DMS114 treated with DMSO at 0.1 percent for 48 hours (cell line): ENCODE results near the gene SLC23A1.
A peak's percentile ranks its signal among the peaks of the same experiment; 100 is the strongest.
"Not testable (repeated sequence)": the region's sequence is repeated elsewhere in the genome, so short reads cannot be mapped to it uniquely, and the experiment has no call there.

Experiments used
- DNase-seq: peaks from one replicate; lab custom pipeline; 2025; ENCODE audit not compliant: unreplicated experiment; lab: John Stamatoyannopoulos, UW

SLC23A1 gene

DNA sequence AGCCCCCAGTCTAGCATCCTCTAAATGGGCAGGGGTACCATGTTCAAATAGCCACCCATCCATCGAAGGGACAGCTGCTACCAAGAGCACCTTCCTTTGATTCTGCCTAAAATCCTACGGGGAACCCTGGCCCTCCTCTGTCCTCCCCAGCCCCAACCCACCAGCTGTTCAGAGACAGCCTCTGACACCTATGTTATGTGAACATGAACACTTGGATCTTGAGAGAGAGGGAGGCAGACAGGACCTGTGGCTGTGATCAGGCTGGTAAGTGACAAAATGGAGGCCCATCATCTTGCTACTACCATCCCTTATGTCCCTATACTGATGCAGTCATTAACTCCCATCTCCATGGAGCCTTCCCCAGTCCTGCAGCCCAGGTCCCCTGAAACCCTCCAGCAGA is 8.2 kb downstream of the SLC23A1 start:
- DNase-seq, result no peak

GRCh38 chr5:139371482-139372435 is 11.3 kb downstream of the SLC23A1 start:
- no peak for DNase-seq

DNA sequence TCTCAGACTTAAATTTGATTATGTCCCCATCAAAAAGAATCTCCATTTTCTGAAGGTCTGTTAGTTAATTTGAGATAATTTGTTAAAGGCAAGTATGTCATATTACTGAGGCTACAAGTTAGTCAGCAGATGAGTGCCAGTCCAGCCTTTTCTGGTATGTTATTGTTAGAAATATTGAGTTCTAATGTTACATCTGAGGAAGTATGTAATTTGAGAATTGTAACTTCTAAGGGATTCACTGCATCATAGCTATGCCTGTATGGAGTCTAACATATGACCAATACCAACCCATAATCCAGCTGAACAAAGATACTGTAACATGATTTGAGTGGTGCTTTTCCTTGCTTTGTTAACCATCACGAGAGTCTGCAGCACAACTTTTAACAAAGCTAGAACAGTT is 13.9 kb downstream of the SLC23A1 start:
- DNase-seq, result no peak

GRCh38 chr5:139368613-139369012 is 14.5 kb downstream of the SLC23A1 start:
- DNase-seq, result peak; percentile 16

GRCh38 chr5:139364466-139364865 is 18.6 kb downstream of the SLC23A1 start:
- DNase-seq, result no peak

GRCh38 chr5:139363937-139364336 is 19.2 kb downstream of the SLC23A1 start:
- no peak for DNase-seq

- no peak for DNase-seq
These were observed 21.2 kb downstream of the SLC23A1 start for GRCh38 chr5:139361835-139362429.

DNA sequence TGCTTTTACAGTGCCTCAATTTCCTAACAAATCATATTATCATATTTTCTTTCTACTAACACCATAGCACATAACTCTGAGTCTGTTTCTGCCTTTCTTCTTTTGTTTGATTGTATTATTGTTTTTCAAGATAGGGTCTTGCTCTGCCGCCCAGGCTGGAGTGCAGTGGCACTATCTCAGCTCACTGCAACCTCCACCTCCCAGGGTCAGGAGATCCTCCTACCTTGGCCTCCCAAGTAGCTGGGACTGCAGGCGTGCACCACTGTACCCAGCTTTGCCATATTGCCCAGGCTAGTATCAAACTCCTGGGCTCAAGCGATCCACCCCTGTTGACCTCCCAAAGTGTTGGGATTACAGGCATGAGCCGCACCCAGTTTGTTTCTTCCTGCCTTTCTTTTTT is 22.7 kb downstream of the SLC23A1 start:
- no peak for DNase-seq

GRCh38 chr5:139358064-139358463 is 25.0 kb downstream of the SLC23A1 start:
- no peak for DNase-seq

DNA sequence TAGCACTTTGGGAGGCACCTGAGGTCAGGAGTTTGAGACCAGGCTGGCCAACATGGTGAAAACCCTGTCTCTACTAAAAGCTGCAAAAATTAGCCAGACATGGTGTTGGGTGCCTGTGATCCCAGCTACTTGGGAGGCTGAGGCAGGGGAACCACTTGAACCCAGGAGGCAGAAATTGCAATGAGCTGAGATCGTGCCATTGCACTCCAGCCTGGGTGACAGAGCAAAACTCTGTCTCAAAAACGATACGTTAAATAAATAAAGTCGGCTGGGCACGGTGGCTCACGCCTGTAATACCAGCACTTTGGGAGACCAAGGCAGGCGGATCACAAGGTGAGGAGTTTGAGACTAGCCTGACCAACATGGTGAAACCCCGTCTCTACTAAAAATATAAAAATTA is 27.2 kb downstream of the SLC23A1 start:
- not testable (repeated sequence) for DNase-seq

DNA sequence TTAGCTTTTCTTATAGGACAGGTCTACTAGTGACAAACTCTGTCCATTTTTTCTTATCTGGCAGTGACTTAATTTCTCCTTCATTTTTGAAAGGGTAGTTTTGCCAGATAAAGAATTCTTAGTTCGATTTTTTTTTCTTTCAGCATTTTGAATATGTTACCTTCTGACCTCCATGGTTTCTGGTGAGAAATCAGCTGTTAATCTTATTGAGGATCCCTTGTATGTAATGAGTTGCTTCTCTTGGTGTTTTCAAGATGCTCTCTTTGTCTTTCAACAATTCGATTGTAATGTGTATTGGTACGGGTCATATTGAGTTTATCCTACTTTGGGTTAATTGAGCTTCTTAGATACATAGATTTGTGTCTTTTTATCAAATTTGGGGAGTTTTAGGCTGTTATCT is 28.9 kb downstream of the SLC23A1 start:
- DNase-seq, result no peak

GRCh38 chr5:139347863-139348262 is 35.2 kb downstream of the SLC23A1 start:
- not testable (repeated sequence) for DNase-seq

- DNase-seq, result not testable (repeated sequence)
These were observed 37.7 kb downstream of the SLC23A1 start for GRCh38 chr5:139345442-139345841.

DNA sequence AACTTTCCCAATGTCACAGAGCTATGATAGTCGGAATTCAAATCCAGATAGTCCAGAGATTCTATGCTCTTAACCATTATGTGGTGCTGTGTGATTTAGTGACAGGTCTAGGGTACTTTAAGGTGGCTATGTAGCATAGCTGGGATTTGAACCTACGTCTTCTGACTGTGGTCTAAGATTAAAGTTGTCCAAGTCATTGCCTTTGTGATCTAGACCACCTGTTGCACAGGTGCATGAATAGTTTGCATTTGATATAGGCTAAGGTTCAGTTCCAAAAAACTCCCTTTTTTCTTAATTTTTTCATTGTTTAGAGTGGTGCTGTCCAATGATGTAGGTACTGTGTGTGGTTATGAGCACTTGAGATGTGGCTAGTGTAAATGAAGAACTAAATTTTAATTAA is 38.9 kb downstream of the SLC23A1 start:
- no peak for DNase-seq

- no peak for DNase-seq
These were observed 39.6 kb downstream of the SLC23A1 start for GRCh38 chr5:139343476-139343875.

- DNase-seq, result no peak
These were observed 40.7 kb downstream of the SLC23A1 start for GRCh38 chr5:139342423-139342723.

DNA sequence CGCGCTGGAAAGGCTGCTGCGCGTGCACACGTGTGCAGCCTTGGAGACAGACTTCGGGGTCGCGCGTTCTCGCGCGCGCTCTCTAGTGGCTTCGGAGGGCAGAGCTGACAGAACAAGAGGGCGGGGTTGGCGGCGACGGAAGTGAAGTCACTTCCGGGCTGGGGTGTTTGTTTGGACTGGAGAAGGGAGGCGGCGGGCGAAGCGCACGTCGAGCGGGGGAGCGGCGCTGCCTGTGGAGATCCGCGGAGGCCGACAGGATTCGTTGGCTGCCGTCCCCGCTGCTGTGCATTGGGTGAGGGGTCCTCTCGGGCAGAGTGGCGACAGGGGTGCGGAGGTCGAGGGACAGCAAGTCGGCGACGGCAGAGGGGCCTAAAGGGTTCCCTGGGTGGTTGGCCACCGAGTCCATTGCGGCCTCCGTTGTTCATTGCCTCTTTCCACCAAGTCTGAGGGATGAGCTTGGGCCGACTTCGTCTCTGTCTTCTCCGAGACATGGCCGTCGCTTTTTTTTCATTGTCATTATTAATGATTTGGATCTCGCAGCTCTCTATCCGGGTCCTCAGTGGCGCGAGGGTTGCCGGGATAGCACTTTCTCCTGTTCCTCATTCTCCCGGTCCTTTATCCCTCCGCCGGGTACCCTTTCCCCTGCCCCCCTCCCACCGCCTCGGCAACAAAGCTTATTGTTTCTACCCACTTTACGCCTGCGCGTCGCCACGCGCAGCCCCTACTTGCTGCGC is 41.2 kb downstream of the SLC23A1 start, which contains the start of gene PAIP2:
PAIP2 (plus strand) TSS at position 166 of the 734 bp plus-strand sequence. CDS start 21,931 bp downstream, outside the sequence.
- peak; percentile 98 for DNase-seq

DNA sequence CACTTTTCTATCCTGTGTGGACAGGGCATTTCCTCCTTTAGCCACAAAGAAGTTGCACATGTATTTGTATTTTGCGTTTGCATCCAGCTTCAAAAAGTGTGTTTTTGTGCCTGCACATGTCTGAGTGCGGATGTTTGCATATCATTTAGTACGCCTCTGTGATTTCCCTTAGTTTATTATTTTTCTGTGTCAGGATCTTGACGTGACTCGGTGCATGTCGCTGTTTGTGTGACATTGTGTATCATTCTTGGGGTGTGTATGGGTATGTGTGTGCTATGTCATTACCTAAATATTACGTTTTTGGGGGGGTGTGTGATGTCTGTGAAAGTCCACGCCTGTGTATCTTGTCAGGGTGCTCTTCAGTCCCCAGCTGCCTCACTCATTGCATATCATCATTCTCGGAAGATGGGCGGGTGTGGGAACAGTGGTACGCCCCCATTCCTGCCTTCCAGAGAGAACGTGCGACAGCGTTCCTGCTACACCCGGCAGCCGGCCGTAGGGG is 41.9 kb downstream of the SLC23A1 start:
- DNase-seq, result no peak

DNA sequence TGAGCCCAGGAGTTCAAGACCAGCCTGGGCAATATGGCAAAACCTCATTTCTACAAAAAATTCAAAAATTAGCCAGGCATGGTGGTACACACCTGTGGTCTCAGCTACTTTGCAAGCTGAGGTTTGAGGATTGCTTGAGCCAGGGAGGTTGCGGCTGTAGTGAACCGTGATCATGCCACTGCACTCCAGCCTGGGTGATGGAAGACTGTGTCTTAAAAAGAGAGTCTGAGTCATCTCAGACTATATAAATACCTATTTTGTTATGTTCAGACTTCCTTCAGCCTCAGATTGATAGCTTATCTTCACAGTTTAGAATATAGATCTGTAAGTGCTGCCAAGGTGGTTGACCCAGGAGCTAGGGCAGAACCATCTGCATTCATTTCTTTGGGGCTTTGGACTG is 43.0 kb downstream of the SLC23A1 start:
- no peak for DNase-seq

DNA sequence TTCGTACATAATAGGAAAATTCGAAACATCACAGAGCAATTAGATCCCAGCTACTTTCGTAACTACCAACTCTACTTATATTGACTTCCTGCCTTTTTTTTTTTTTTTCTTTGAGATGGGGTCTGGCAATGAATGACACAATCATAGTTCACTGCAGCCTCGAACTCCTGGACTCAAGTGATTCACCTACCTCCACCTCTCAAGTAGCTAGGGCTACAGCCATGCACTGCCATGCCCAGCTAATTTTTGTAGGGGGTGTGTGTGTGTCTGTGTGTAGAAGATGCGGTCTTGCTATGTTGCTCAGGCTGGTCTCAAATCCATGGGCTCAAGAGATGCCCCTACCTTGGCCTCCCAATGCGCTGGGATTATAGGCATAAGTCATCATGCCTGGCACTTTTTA is 47.3 kb downstream of the SLC23A1 start:
- DNase-seq, result no peak
